Activated naive CD4-positive, alpha-beta T cell treated with anti-CD3 and anti-CD28 coated beads, Interleukin-2, amount 50 U/mL, for 24 hours (primary cell): Measurements from ENCODE around the gene DND1.
A peak's percentile ranks its signal among the peaks of the same experiment; 100 is the strongest.
"Not testable (repeated sequence)": the region's sequence is repeated elsewhere in the genome, so short reads cannot be mapped to it uniquely, and the experiment has no call there.

Source experiments
- H3K27ac Mint-ChIP-seq: one replicate; pipeline ENCODE4 v1.8.0; 2021; ENCODE audit warnings: mild to moderate bottlenecking, mixed read lengths
- H3K27me3 Mint-ChIP-seq: one replicate; pipeline ENCODE4 v1.8.0; 2021; ENCODE audit warnings: mixed read lengths
- H3K36me3 Mint-ChIP-seq: one replicate; pipeline ENCODE4 v1.8.0; 2021; ENCODE audit warnings: mixed read lengths
- H3K4me1 Mint-ChIP-seq: one replicate; pipeline ENCODE4 v1.8.0; 2021; ENCODE audit warnings: mixed read lengths
- H3K4me3 Mint-ChIP-seq: one replicate; pipeline ENCODE4 v1.8.0; 2021; ENCODE audit warnings: mild to moderate bottlenecking, mixed read lengths
- H3K9me3 Mint-ChIP-seq: one replicate; pipeline ENCODE4 v1.8.0; 2021; ENCODE audit warnings: mixed read lengths

DND1 gene

DNA sequence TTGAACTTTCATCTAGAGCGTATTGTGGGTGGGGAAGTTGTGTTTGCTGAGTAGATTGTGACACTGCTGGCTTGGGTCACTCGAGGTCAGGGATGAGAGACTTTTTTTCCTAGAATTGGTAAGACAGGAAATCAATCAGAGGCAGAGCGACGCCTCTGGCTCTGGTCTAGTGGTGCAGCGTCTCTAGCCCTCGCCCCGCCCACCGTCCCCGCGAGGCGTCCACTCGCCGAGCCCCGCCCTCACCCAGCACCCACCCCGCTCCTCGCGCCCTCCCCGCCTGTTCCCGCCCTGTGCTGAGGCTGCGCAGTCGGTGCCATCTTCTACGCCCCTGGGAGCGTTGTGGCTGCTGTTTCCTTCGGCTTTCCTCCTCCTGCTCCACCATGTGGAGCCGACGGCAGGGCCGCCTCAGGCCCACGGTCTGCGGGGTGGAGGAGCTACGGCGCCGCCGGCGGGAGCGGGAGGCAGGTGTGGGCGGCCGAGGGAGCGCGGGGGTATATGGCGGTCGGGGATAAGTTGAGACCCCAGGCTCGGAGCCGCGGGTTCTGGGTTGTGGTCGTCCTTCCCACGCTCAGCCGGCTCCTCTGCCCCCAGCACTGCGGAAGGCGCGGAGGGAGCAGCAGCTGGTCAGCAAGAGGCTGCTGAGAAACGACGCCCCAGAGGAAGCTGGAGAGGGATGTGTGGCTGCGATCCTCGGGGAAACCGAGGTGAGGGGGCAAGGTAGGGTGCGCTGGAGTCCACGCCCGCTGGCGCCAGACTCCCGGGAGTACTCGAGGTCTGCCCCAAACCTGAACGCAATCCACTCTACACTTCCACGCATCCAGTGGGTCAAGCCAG lies 34.0 kb downstream of the DND1 start, which contains the start of gene TMCO6:
Gene TMCO6 (plus strand): TSS at position 304 of the 834 bp plus-strand sequence. CDS start 77 bp downstream, at position 381.
- Mint-ChIP-seq H3K4me3 (peak within 1 kb of the TSS; percentile 94), H3K27ac (peak within 1 kb of the TSS; percentile 93), H3K4me1 (peaks cover 47% of the 10 kb centered on the region), H3K9me3 (no peaks in the 10 kb centered on the region), H3K27me3 (no peaks in the 10 kb centered on the region), H3K36me3 (peaks cover 4% of the 10 kb centered on the region)

DNA sequence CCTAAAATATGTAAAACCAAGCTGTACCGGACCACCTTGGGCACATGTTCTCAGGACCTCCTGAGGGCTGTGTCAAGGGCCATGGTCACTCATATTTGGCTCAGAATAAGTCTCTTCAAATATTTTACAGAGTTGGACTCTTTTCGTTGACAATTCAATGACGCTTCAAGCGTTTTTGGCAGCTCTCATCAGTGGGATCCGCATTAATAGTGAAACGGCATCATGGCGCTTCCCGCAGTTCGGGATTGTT lies 34.6 kb downstream of the DND1 start:
- Mint-ChIP-seq H3K4me1 (peaks cover 45% of the 10 kb centered on the region), H3K27ac (peak overlapping the region; percentile 87), H3K4me3 (peak overlapping the region; percentile 94)
- not testable (repeated sequence) for H3K9me3 Mint-ChIP-seq, H3K36me3 Mint-ChIP-seq, H3K27me3 Mint-ChIP-seq

DNA sequence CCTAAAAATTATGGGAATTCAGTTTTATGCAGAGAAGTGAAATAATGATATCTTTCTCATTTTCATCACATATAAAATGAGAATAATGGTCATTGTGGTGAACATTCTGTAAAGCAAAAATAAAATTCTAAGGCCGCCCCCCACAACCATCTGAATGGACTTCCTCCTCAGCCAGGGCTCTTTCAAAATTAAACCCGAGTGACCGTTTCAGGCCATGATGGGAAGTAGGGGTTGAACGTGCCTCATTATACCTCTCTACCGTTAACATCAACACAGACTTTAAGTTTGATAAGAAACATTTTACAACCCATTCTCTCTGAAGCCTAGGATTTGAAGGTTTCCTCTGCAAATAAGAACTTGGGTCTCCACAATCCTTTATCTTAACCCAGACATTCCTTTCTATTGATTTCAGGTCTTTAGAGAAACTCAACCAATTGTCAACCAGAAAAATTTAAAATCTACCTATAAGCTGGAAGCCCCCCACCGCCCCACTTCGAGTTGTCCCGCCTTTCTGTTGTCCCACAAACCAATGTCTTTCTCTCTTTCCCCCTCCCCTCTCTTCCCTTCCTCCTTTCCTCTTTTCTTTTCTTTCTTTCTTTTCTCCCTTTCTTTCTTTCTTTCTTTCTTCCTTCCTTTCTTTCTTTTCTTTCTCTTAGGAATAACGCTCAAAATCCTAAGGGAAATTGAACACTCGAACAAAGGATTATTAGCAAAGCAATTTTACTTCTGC lies 35.8 kb downstream of the DND1 start:
- H3K4me1 Mint-ChIP-seq: peaks cover 51% of the 10 kb centered on the region
- H3K9me3 Mint-ChIP-seq: no peaks in the 10 kb centered on the region
- no peaks in the 10 kb centered on the region for H3K27me3 Mint-ChIP-seq
- H3K36me3 Mint-ChIP-seq: no peaks in the 10 kb centered on the region
- H3K27ac Mint-ChIP-seq: no peak overlapping the region
- H3K4me3 Mint-ChIP-seq: no peak overlapping the region

DNA sequence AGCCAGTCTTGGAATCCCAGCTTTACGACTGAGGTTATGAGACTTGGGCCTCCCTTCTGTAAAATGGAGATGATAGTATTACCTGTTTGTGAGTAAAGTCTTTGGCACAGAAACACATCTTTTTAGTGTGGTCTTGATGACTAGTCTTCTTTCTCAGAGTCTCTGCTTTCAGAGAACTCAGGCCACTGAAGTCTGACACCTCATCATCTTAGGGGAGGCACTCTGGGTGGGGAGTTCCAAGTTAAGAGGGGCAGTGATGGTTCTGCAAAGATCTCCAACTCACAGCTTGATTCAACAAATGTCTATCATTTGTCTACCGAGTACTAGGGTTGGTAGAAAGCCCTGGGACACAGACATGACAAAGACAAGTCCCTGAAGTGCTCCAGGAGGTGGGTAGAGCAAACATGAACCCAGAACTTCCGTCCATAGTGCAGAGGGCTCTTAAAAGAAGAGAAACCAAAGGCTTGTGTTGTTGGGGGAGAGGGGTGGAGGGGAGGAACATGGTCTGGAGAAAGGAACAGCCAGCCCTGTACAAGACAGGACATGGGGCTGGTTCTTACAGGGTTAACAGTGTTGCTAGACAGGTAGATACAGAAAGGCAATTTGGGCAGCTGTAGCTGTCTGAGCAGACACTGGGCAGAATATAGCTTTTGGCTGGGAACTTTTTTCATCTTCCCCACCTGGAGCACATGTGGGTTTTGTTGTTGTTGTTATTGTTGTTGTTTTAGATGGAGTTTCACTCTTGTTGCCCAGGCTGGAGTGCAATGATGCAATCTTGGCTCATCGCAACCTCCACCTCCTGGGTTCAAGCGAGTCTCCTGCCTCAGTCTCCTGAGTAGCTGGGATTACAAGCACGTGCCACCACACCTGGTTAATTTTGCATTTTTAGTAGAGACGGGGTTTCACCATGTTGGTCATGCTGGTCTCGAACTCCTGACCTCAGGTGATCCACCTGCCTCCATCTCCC lies 37.8 kb downstream of the DND1 start:
- H3K4me1 Mint-ChIP-seq: peaks cover 39% of the 10 kb centered on the region
- no peaks in the 10 kb centered on the region for H3K36me3 Mint-ChIP-seq
- H3K27ac Mint-ChIP-seq: no peak overlapping the region
- no peaks in the 10 kb centered on the region for H3K27me3 Mint-ChIP-seq
- no peaks in the 10 kb centered on the region for H3K9me3 Mint-ChIP-seq
- H3K4me3 Mint-ChIP-seq: no peak overlapping the region

DNA sequence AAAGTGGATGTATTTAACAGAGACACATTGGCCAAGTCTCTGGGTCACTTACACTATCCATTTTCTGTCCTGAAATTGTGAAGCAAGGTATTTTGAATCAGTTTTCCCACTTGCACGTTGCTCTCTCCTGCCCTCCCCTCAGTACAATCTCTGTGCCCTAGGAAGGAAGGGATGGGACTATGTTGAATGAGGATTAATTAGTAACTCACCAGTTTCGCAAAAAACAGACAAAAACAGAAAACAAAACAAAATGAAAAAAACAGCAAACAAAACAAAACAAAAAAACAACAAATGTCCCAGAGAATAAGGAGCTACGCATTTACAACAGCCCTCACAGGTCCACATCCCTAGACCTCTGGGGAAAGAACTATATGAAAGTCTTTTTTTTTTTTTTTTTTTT lies 39.3 kb downstream of the DND1 start:
- no peaks in the 10 kb centered on the region for H3K27me3 Mint-ChIP-seq
- no peak overlapping the region for H3K27ac Mint-ChIP-seq
- peaks cover 29% of the 10 kb centered on the region for H3K4me1 Mint-ChIP-seq
- no peak overlapping the region for H3K4me3 Mint-ChIP-seq
- no peaks in the 10 kb centered on the region for H3K36me3 Mint-ChIP-seq
- no peaks in the 10 kb centered on the region for H3K9me3 Mint-ChIP-seq

DNA sequence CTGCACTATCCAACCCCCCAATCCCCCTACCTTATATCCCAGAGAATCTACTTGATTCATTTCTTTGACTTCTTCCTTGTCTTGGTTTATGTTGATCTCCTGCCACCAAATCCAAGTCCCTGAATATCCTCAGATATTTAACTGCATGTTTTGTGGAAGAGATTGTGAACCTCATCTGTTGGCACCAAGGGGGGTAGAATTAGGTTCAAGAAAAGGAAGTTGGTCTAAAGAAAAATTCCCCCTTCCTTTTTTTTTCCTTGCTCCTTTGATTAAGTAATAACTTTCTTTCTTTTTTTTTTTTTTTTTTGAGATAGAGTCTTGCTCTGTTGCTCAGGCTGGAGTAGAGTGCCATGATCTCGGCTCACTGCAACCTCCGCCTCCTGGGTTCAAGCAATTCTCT lies 39.9 kb downstream of the DND1 start:
- Mint-ChIP-seq H3K4me3 (peak overlapping the region; percentile 83), H3K27ac (no peak overlapping the region), H3K4me1 (peaks cover 24% of the 10 kb centered on the region), H3K36me3 (no peaks in the 10 kb centered on the region), H3K27me3 (no peaks in the 10 kb centered on the region), H3K9me3 (no peaks in the 10 kb centered on the region)

DNA sequence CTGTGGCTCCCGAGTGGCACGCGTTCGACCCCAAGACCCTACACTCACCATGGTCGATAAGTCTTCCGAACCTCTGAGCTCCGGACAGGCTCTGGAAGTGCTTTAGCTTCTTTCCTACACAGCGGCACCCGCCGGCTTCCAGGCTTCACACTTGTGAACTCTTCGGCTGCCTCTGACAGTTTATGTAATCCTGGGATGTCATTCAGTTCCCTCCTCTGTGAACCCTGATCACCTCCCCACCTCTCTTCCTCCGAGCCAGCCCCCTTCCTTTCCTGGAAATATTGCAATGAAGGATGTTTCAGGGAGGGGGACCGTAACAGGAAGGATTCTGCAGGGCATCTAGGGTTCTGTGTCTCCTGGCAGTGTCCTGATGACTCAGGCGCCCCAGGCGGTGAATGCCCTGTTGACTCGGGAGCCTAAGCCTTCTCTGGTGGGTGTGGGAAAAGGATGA lies 40.3 kb downstream of the DND1 start, which contains the start of gene CD14:
Gene CD14 (minus strand): TSS at position 155 of the 451 bp plus-strand sequence. CDS start 104 bp downstream, at position 51.
- Mint-ChIP-seq H3K9me3 (no peaks in the 10 kb centered on the region), H3K36me3 (peaks cover 1% of the 10 kb centered on the region)

DNA sequence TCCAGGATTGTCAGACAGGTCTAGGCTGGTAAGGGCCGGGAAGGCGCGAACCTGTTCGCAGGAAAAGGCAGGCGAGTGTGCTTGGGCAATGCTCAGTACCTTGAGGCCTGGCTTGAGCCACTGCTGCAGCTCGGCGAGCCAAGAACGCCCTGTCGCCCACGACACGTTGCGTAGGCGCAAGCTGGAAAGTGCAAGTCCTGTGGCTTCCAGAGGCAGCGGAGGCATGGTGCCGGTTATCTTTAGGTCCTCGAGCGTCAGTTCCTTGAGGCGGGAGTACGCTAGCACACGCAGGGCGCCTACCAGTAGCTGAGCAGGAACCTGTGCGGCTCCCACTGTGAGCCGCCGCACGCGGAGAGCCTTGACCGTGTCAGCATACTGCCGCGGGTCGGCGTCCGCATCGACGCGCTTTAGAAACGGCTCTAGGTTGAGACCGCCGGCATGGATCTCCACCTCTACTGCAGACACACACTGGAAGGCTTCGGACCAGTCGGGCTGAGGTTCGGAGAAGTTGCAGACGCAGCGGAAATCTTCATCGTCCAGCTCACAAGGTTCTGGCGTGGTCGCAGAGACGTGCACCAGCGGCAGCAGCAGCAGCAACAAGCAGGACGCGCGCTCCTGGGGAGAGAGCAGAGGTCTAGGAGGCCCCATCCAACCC lies 40.9 kb downstream of the DND1 start:
- peaks cover under 1% of the 10 kb centered on the region for H3K27me3 Mint-ChIP-seq
- H3K9me3 Mint-ChIP-seq: no peaks in the 10 kb centered on the region
- H3K4me1 Mint-ChIP-seq: peaks cover 19% of the 10 kb centered on the region
- peak overlapping the region; percentile 8 for H3K27ac Mint-ChIP-seq
- H3K4me3 Mint-ChIP-seq: peak overlapping the region; percentile 83
- peaks cover 2% of the 10 kb centered on the region for H3K36me3 Mint-ChIP-seq

More for the DNA sequence above, 40.3 kb downstream of the DND1 start, which contains the start of gene CD14:
- H3K4me3 Mint-ChIP-seq: peak within 1 kb of the TSS; percentile 83
- H3K4me1 Mint-ChIP-seq: peaks cover 20% of the 10 kb centered on the region
- no peaks in the 10 kb centered on the region for H3K27me3 Mint-ChIP-seq
- peak within 1 kb of the TSS; percentile 8 for H3K27ac Mint-ChIP-seq

DNA sequence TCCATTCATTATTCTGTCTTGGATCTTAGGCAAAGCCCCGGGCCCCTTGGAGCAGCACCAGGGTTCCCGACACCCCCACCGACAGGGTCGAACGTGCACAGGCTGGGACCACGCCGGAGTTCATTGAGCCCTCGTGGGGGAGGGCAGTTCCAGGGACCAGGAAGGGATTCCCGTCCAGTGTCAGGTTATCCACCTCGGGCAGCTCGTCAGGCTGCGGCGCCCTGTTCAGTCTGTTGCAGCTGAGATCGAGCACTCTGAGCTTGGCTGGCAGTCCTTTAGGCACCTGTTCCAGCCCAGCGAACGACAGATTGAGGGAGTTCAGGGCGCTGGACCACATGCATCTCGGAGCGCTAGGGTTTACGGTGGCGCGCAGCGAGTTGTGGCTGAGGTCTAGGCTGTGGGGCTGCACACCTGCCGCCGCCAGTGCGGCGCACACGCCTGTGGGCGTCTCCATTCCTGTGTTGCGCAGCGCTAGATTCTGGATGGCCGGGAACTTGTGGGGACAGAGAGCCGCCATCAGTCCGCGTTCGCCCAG lies 41.5 kb downstream of the DND1 start:
- no peak overlapping the region for H3K27ac Mint-ChIP-seq
- H3K27me3 Mint-ChIP-seq: peaks cover 1% of the 10 kb centered on the region
- peaks cover 19% of the 10 kb centered on the region for H3K4me1 Mint-ChIP-seq
- no peaks in the 10 kb centered on the region for H3K9me3 Mint-ChIP-seq
- H3K4me3 Mint-ChIP-seq: peak overlapping the region; percentile 83
- peaks cover 2% of the 10 kb centered on the region for H3K36me3 Mint-ChIP-seq

DNA sequence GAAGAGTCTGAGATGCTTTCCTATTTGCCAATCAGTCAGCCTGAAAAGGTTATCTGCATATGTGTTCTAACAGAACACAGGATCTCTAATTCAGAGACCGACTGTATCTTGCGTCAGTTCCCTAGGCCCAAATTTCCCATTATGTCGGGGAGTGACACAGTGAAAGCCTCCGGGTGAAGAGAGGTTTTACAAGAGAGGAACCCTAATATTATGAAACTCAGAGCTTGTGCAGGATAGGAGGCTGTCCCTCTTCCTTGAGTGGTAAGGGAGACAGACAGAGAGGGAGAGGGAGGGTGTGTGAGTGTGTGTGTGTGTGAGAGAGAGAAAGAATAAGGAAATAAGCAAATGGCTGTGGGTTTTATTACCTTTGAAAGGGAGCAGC lies 42.3 kb downstream of the DND1 start:
- H3K4me3 Mint-ChIP-seq: peak overlapping the region; percentile 5

DNA sequence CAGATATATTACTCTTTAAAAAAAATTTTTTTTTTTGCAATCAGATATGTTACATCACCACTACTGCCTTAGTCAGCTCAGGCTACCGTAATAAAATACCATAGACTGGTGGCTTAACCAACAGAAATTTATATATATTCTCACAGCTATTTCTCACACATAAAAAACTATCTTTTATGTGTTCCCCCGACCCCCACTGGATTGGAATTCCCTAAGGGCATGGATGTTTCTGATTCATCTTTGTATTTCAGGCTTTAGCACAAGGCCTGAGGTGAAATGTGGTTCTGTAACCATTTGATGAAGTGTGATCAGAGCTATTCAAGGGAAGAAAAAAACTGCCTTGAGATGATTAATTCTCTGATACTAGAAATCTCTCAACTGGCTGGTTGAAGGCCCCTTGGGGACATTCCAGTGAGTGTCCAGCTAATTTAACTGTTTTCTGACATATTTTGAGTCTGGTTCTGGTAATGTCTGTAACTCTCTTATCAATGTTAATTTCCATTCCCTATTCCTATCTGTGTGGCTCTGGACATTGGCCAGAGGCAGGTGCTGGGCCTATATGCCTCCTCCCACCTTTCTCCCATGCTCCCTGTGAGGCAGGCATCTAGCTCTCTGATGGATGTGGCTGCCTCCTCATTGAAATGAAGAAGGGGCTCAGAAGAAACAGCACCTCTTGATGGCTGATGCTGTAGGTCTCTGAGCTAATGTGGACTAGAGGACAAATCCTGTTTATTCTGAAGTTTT lies 42.9 kb downstream of the DND1 start:
- Mint-ChIP-seq H3K36me3 (peaks cover 2% of the 10 kb centered on the region), H3K9me3 (no peaks in the 10 kb centered on the region), H3K4me1 (peaks cover 19% of the 10 kb centered on the region), H3K27ac (no peak overlapping the region), H3K27me3 (peaks cover 1% of the 10 kb centered on the region), H3K4me3 (peak overlapping the region; percentile 5)

More for the DNA sequence above, 42.3 kb downstream of the DND1 start:
- peaks cover 2% of the 10 kb centered on the region for H3K36me3 Mint-ChIP-seq
- H3K27me3 Mint-ChIP-seq: peaks cover 1% of the 10 kb centered on the region
- no peak overlapping the region for H3K27ac Mint-ChIP-seq
- H3K9me3 Mint-ChIP-seq: no peaks in the 10 kb centered on the region
- H3K4me1 Mint-ChIP-seq: peaks cover 19% of the 10 kb centered on the region

DNA sequence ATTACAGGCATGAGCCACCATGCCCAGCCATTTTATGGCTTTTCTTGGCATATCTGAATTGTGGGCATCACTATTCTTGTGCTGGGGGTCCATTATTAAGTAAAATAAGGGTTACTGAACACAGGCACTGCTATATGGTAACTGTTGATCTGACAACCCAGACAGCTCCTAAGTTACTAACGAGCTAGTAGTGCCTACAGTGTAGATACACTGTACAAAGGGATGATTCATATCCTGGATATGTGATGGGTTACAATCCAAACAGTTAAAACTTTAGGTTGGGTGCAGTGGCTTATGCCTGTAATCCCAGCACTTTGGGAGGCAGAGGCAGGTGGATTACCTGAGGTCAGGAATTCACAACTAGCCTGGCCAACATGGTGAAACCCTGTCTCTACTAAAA lies 44.7 kb downstream of the DND1 start:
- H3K27me3 Mint-ChIP-seq: peaks cover 1% of the 10 kb centered on the region
- H3K4me3 Mint-ChIP-seq: no peak overlapping the region
- peaks cover 2% of the 10 kb centered on the region for H3K36me3 Mint-ChIP-seq
- H3K4me1 Mint-ChIP-seq: peaks cover 15% of the 10 kb centered on the region
- H3K9me3 Mint-ChIP-seq: no peaks in the 10 kb centered on the region
- H3K27ac Mint-ChIP-seq: no peak overlapping the region

DNA sequence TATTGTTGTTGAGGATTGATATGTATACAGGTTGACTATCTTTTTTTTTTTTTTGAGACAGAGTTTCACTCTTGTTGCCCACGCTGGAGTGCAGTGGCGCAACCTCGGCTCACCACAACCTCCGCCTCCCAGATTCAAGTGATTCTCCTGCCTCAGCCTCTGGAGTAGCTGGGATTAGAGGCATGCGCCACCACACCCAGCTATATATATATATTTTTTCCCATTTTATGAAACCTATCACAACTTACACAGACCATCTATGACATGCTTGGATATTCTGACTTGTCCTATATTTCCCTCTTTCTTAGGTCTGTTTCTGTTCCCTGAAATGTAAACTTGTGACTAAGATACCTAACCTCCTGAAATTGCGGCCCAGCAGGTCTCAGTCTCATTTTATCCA lies 45.4 kb downstream of the DND1 start:
- H3K27me3 Mint-ChIP-seq: peaks cover 1% of the 10 kb centered on the region
- no peaks in the 10 kb centered on the region for H3K9me3 Mint-ChIP-seq
- no peak overlapping the region for H3K27ac Mint-ChIP-seq
- H3K4me1 Mint-ChIP-seq: peaks cover 9% of the 10 kb centered on the region
- H3K36me3 Mint-ChIP-seq: peaks cover 2% of the 10 kb centered on the region
- no peak overlapping the region for H3K4me3 Mint-ChIP-seq

DNA sequence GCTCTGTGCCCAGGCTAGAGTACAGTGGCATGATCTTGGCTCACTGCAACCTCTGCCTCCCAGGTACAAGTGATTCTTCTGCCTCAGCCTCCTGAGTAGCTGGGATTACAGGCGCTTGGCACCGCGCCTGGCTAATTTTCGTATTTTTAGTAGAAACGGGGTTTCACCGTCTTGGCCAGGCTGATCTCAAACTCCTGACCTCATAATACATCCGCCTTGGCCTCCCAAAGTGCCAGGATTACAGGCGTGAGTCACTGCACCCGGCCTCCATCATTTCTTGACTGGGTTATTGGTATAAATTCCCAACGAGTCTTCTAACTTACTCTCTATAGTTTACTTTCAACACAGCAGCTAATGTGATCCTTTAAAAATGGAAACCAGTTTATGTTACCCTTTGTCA lies 48.5 kb downstream of the DND1 start:
- H3K27ac Mint-ChIP-seq, H3K36me3 Mint-ChIP-seq, H3K9me3 Mint-ChIP-seq, H3K27me3 Mint-ChIP-seq, H3K4me1 Mint-ChIP-seq, H3K4me3 Mint-ChIP-seq: not testable (repeated sequence)
